Activated naive CD4-positive, alpha-beta T cell treated with anti-CD3 and anti-CD28 coated beads for 36 hours (primary cell): ENCODE measurements around the gene TEX13D. TPM values are rescaled to one million over a fixed set of nuclear protein-coding genes. Genes with fewer than 3 reads are reported as not detected.
A peak's percentile ranks its signal among the peaks of the same experiment; 100 is the strongest.

ENCODE experiments used
- CTCF ChIA-PET: fragments of 350-600 bp; sonication (Branson Sonifier 250); formaldehyde crosslinking; loops from one replicate; lab custom pipeline; 2021; ENCODE audit warnings: antibody characterized with exemption; lab: Charles Lee
- DNase-seq: peaks from one replicate; pipeline ENCODE4 v3.0.0-alpha.2; 2020
- H3K27ac Mint-ChIP-seq: one replicate; pipeline ENCODE4 v1.8.0; 2021; ENCODE audit warnings: mild to moderate bottlenecking, mixed read lengths
- H3K27me3 Mint-ChIP-seq: one replicate; pipeline ENCODE4 v1.8.0; 2021; ENCODE audit warnings: low read depth, mixed read lengths
- H3K36me3 Mint-ChIP-seq: one replicate; pipeline ENCODE4 v1.8.0; 2021; ENCODE audit warnings: low read depth, mixed read lengths
- H3K4me1 Mint-ChIP-seq: one replicate; pipeline ENCODE4 v1.8.0; 2021; ENCODE audit warnings: low read depth, mixed read lengths
- H3K4me3 Mint-ChIP-seq: one replicate; pipeline ENCODE4 v1.8.0; 2021; ENCODE audit warnings: mild to moderate bottlenecking, moderate library complexity, mixed read lengths
- H3K9me3 Mint-ChIP-seq: one replicate; pipeline ENCODE4 v1.8.0; 2021; ENCODE audit warnings: mixed read lengths
- intact Hi-C: fragments of 100-400 bp; cut with micrococcal nuclease; formaldehyde crosslinking; loops from one replicate; pipeline ENCODE4 v1.15.1; 2023
- total RNA-seq, 2 experiments: library from RNA; stranded (reverse); gene quantifications; one replicate each; pipeline ENCODE4 v1.2.3, GENCODE V29; 2021

Gene TEX13D
- total RNA-seq, 2 experiments from 2014 or later = 0.07 TPM; not detected in 1

DNA sequence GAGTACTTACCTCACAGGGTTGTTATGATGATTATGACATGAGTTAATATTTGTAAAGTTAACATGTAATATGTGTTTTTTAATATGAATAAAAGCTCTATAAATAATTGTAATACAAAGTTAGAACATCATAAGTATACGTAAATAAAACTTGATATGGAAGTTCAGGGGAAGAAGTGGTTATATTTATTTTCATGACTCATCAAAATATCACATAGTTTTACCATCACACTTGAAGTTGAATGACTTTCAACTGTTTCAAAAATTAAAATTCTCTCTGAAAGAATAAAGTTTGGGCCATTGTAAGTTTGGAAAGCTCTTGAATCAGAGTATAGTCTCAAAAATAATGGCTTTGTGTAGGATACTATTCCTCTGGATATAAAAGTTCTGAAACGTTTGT is 22.2 kb downstream of the TEX13D start:
- H3K27me3 Mint-ChIP-seq = no peaks in the 10 kb centered on the region
- H3K4me1 Mint-ChIP-seq = peaks cover 39% of the 10 kb centered on the region
- DNase-seq = no peak
- no peaks in the 10 kb centered on the region for H3K36me3 Mint-ChIP-seq
- no peaks in the 10 kb centered on the region for H3K9me3 Mint-ChIP-seq
- peak overlapping the region; percentile 62 for H3K4me3 Mint-ChIP-seq
- peak overlapping the region; percentile 89 for H3K27ac Mint-ChIP-seq
- CTCF ChIA-PET = interaction anchor here (0.6 to 1.0 kb wide), 3 partner anchors 12 to 126 kb away, joined by 3 to 4 read pairs (median 3); no protein-coding TSS in a partner anchor
- intact Hi-C loops = no loop called here

DNA sequence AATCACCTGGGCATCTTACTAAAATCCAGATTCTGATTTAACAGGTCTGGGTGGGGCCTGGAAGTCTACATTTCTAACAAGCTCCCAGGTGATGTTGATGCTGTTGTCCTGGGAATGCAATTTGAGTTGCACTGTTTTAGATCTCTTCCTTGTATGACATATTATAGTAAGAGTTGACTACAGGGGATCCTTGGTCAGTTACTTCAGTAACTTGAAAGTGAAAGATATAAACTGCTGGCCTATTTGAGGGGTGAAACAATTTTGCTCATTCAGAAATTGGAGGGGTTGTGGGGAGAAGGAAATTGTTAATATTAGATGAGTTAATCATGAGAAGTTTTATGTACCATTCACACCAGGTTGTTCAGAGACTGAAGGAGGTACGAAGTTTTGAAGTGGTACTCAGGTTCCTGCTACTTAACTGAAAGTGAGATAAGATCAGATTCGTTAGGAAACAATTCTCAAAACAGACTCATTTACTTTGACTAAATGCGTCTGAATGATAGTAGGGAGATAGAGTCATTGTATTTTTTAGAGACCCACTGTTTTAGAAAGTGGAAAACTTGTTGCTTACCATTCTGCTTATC is 26.4 kb downstream of the TEX13D start:
- peaks cover 2% of the 10 kb centered on the region for H3K36me3 Mint-ChIP-seq
- no peaks in the 10 kb centered on the region for H3K9me3 Mint-ChIP-seq
- intact Hi-C loops = loop anchor here (1.0 to 2.0 kb wide), 2 partner anchors 12 to 16 kb away; no protein-coding TSS in a partner anchor
- no peaks in the 10 kb centered on the region for H3K27me3 Mint-ChIP-seq
- H3K4me3 Mint-ChIP-seq = peak overlapping the region; percentile 77
- H3K4me1 Mint-ChIP-seq = peaks cover 52% of the 10 kb centered on the region
- CTCF ChIA-PET = interaction anchor here (1.2 kb wide), 1 partner anchor 144 kb away, joined by 3 read pairs; no protein-coding TSS in a partner anchor
- H3K27ac Mint-ChIP-seq = peak overlapping the region; percentile 87
- no peak for DNase-seq

DNA sequence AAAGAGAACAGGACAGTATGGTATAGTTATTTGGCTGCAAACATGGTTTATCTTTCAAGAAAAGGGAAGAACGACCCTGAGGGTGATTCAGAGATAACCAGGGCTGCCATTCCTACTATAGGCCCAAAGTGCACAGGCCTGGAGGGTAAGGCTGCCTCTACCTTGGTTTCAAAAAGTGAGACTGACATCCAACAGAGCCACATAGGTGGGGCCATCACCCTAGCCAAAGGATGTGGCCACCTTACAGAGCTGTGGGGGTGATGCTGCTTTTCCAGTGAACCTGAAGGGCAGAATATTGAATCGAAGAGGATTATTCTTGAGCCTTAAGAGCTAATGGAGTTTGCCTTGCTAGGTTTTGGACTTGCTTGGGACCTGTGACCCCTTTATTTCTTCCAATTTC is 29.6 kb downstream of the TEX13D start:
- no peaks in the 10 kb centered on the region for H3K27me3 Mint-ChIP-seq
- intact Hi-C loops = no loop called here
- peaks cover 2% of the 10 kb centered on the region for H3K36me3 Mint-ChIP-seq
- peak overlapping the region; percentile 18 for H3K27ac Mint-ChIP-seq
- CTCF ChIA-PET = no interaction called here
- H3K4me1 Mint-ChIP-seq = peaks cover 50% of the 10 kb centered on the region
- no peak for DNase-seq
- H3K9me3 Mint-ChIP-seq = no peaks in the 10 kb centered on the region
- H3K4me3 Mint-ChIP-seq = no peak overlapping the region

DNA sequence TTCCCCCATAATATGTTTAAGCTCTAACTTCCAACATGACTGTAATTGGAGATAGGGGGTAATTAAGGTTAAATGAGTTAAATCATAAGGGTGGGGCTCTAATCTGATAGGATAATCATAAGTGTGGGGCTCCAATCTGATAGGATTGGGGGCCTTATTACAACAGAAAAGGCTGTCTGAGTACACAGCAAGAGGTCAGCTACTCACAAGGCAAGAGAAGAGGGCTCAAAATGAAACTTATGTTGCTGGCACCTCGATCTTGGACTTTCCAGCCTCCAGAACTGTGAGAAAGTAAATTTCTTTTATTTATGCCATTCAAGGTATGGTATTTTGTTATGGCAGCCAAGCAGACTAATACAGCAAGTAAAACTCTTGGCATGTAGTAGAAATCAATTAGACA is 30.3 kb downstream of the TEX13D start:
- peaks cover 50% of the 10 kb centered on the region for H3K4me1 Mint-ChIP-seq
- CTCF ChIA-PET = no interaction called here
- no peak for DNase-seq
- peaks cover 2% of the 10 kb centered on the region for H3K36me3 Mint-ChIP-seq
- H3K4me3 Mint-ChIP-seq = no peak overlapping the region
- H3K9me3 Mint-ChIP-seq = no peaks in the 10 kb centered on the region
- intact Hi-C loops = no loop called here
- H3K27ac Mint-ChIP-seq = peak overlapping the region; percentile 64
- no peaks in the 10 kb centered on the region for H3K27me3 Mint-ChIP-seq

DNA sequence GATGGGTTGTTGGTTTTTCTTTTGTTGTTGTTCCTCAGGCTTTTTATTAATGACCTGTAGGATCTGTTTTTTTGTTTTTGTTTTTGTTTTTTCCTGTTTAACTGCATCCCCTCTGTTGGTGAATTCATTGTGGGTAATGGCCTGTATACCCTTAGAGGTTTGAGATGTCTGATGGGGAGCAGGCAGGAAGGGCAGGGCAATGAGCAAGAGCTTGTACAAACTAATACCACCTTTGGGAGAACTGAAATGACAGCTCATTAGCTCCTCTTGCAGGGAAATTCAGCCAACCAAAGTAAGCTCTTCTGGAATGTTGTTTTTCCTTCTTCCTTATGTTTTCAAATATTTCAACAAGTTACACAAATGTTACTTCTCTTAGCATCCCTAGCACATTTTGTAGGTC is 37.3 kb downstream of the TEX13D start:
- Mint-ChIP-seq H3K4me1 (peaks cover 42% of the 10 kb centered on the region), H3K4me3 (no peak overlapping the region), H3K27ac (no peak overlapping the region), H3K36me3 (no peaks in the 10 kb centered on the region), H3K9me3 (no peaks in the 10 kb centered on the region), H3K27me3 (no peaks in the 10 kb centered on the region)
- CTCF ChIA-PET = interaction anchor here (1.0 to 1.6 kb wide), 3 partner anchors 18 to 153 kb away, joined by 3 to 4 read pairs (median 3); no protein-coding TSS in a partner anchor
- DNase-seq = no peak
- intact Hi-C loops = no loop called here

DNA sequence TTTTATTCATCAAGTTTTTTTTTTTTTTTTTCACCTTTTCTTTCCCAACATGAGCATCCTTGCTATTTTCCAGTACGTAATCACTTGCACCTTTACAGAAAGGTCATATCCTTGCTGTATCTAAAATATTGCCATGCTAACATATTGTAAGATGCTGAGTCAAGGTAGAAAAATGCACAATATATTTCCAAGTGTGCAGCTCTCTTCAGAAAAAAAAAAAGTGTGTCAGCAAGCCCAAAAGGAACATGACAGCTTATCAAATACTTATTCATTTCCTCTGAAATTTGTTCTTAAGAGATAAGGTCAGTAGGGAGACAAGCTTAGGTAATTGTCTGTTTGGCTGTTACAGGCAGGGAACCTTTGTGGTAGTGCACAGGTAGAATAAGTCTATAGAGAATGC is 40.9 kb downstream of the TEX13D start:
- no peaks in the 10 kb centered on the region for H3K27me3 Mint-ChIP-seq
- H3K4me3 Mint-ChIP-seq = no peak overlapping the region
- H3K36me3 Mint-ChIP-seq = no peaks in the 10 kb centered on the region
- no peaks in the 10 kb centered on the region for H3K9me3 Mint-ChIP-seq
- DNase-seq = no peak
- intact Hi-C loops = no loop called here
- no peak overlapping the region for H3K27ac Mint-ChIP-seq
- H3K4me1 Mint-ChIP-seq = peaks cover 30% of the 10 kb centered on the region
- CTCF ChIA-PET = interaction anchor here (0.9 kb wide), 1 partner anchor 26 kb away, joined by 6 read pairs; no protein-coding TSS in a partner anchor

DNA sequence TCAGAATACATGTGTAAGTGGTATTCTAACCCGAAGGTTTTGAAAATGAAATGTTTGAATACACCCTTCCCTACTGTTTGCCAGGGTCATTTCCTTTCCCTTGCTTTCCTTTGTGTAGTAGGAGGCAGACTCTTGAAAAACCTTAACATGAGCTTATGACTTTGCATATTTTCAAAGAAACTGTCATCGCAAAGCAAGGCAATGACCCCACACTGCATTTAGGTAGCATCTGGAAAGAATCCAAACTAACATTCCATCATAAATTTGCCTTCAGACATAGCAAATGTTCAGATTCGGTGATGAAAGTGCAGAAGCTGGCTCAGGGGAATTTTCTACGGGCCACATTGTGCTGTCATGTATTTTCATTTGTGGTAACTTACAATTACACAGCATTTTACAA is 46.2 kb downstream of the TEX13D start:
- DNase-seq = no peak
- Mint-ChIP-seq H3K36me3 (peaks cover 4% of the 10 kb centered on the region), H3K9me3 (no peaks in the 10 kb centered on the region), H3K27ac (no peak overlapping the region), H3K27me3 (no peaks in the 10 kb centered on the region), H3K4me1 (peaks cover 17% of the 10 kb centered on the region), H3K4me3 (no peak overlapping the region)
- intact Hi-C loops = no loop called here
- CTCF ChIA-PET = interaction anchor here (0.8 to 1.7 kb wide), 3 partner anchors 10 to 162 kb away, joined by 3 to 5 read pairs (median 4); partner anchors contain the start of gene SH2D1A

DNA sequence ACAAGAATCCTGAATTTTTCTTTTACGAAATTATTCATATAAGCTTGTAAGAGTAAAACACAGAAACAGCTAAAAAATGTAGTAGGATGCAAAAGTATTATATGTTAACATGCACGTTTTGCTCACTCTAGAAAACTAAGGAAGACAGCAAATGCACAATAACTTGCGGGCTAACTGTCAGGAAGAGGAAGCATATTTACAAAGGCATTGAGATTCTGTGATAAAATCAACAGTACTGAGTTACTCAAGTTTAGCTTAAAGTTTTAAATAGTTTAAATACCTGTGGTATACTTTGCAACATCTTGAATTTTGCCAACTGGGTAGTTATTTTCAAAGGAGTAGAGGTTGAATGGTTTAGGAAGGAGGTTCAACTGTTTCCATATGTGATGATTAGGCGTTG is 50.9 kb downstream of the TEX13D start:
- peaks cover 19% of the 10 kb centered on the region for H3K4me1 Mint-ChIP-seq
- H3K4me3 Mint-ChIP-seq = no peak overlapping the region
- no peaks in the 10 kb centered on the region for H3K27me3 Mint-ChIP-seq
- no peaks in the 10 kb centered on the region for H3K9me3 Mint-ChIP-seq
- CTCF ChIA-PET = interaction anchor here (1.0 kb wide), 1 partner anchor 23 kb away, joined by 3 read pairs; no protein-coding TSS in a partner anchor
- H3K36me3 Mint-ChIP-seq = peaks cover 8% of the 10 kb centered on the region
- DNase-seq = no peak
- no peak overlapping the region for H3K27ac Mint-ChIP-seq
- intact Hi-C loops = no loop called here

DNA sequence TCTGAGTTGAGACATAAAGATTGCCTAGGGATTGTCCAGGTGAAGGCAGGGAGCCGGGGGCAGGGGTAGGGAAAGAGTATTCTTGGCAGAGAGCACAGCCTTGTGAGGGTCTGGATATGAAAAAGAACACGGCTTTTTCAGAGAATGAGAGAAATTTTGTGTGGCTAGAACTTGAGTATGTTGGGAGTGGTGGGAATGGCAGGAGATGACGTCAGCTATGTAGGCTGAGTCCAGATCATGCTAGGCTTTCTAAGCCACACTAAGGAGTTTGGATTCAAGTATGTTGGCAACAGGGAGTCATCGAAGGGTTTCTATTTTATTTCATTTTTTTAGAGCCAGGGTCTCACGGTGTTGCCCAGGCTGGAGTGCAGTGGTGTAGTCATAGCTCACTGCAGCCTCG is 53.9 kb downstream of the TEX13D start:
- Mint-ChIP-seq H3K27me3 (no peaks in the 10 kb centered on the region), H3K4me3 (no peak overlapping the region), H3K9me3 (no peaks in the 10 kb centered on the region), H3K4me1 (peaks cover 13% of the 10 kb centered on the region), H3K27ac (no peak overlapping the region), H3K36me3 (peaks cover 4% of the 10 kb centered on the region)
- intact Hi-C loops = loop anchor here (5.0 kb wide), 2 partner anchors 299 to 424 kb away; partner anchors contain the start of gene STAG2
- CTCF ChIA-PET = interaction anchor here (1.3 to 2.6 kb wide), 2 partner anchors 20 to 163 kb away, joined by 3 to 8 read pairs; no protein-coding TSS in a partner anchor
- no peak for DNase-seq

Other genes with a start within 250 kb of the TEX13D start
- gene SH2D1A, start 13.9 kb downstream of the TEX13D start, total RNA-seq = 10 to 100 TPM; 17.0 to 17.2 TPM